ENCODE measurements around the gene ZBTB20. TPM values are rescaled to one million over a fixed set of nuclear protein-coding genes. Genes with fewer than 3 reads are reported as not detected.

Gene ZBTB20
- total RNA-seq, 1 experiment from 2014 or later = 12.8 TPM

DNA sequence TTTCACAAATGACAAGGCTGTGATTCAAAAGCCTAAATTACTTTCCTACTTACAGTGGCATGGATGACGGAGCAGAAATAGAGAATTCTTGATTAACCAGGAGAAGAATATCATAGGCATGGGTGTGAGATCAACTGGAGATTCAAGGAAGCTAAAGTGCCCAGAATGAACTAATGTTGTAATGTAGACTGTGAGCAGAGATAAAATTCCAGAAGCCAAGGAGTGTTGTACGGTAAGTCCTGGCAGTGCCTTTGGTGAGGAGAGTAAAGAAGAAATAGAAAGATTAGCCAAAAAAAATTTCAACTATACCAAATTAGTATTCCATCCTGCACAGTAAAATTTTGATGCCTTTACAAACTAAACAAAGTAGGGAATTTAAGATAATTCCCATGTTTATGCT, 75.9 kb downstream of the ZBTB20 start:
- intact Hi-C loops (cut with micrococcal nuclease; ENCODE audit: unreplicated experiment) = no loop called here
- Mint-ChIP-seq H3K27me3 (ENCODE audit: insufficient read depth, unreplicated experiment) (peaks cover 10% of the 10 kb centered on the region), H3K27ac (ENCODE audit: unreplicated experiment) (no peak overlapping the region), H3K9me3 (ENCODE audit: unreplicated experiment) (no peaks in the 10 kb centered on the region), H3K36me3 (ENCODE audit: insufficient read depth, unreplicated experiment) (no peaks in the 10 kb centered on the region), H3K4me3 (ENCODE audit: unreplicated experiment) (no peak overlapping the region), H3K4me1 (ENCODE audit: low read depth, unreplicated experiment) (no peaks in the 10 kb centered on the region)
- TF ChIP-seq, protein P1, sequence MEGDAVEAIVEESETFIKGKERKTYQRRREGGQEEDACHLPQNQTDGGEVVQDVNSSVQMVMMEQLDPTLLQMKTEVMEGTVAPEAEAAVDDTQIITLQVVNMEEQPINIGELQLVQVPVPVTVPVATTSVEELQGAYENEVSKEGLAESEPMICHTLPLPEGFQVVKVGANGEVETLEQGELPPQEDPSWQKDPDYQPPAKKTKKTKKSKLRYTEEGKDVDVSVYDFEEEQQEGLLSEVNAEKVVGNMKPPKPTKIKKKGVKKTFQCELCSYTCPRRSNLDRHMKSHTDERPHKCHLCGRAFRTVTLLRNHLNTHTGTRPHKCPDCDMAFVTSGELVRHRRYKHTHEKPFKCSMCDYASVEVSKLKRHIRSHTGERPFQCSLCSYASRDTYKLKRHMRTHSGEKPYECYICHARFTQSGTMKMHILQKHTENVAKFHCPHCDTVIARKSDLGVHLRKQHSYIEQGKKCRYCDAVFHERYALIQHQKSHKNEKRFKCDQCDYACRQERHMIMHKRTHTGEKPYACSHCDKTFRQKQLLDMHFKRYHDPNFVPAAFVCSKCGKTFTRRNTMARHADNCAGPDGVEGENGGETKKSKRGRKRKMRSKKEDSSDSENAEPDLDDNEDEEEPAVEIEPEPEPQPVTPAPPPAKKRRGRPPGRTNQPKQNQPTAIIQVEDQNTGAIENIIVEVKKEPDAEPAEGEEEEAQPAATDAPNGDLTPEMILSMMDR (IDR thresholded peaks at IDR 0.05; ENCODE audit: insufficient read depth in 1 of 2, low read depth in 1 of 2, low read length in 1 of 2, severe bottlenecking in 1 of 2, unreplicated experiment in 1 of 2) = no peak
- no TSS peak for BruUV-seq (replicated peaks)
- Histone ChIP-seq H3K9me3 (no peaks in the 10 kb centered on the region), H3K4me1 (no peaks in the 10 kb centered on the region), H3K27me3 (replicated peaks; ENCODE audit: control insufficient read depth, insufficient read depth, low read length) (no peaks in the 10 kb centered on the region), H3K4me3 (ENCODE audit: low read depth, low read length) (no peak overlapping the region), H3K36me3 (ENCODE audit: control insufficient read depth, insufficient read depth, low read length) (no peaks in the 10 kb centered on the region)
- ChIA-PET POLR2A (no interaction called here), CTCF (no interaction called here)
- DNase-seq = no peak

DNA sequence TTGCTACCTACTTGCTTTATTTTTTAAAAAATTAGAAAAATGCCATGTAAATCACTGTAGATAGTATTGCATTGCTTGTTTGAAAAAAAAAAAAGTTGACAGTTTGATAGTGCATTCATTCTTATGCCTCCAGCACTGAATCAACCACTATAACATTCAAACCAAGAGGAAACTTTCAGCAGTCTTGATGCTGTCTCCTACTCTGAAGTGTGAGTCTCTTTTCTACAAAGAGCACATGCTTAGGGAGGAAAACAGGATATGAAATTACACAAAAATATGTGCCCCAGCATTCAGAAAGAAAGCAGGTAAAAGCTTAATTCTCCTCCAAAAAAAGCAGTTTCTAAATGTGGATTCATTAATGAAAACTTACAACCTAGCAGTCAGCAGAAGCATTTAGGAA, 78.3 kb downstream of the ZBTB20 start:
- Histone ChIP-seq H3K9me3 (no peaks in the 10 kb centered on the region), H3K27me3 (replicated peaks; ENCODE audit: control insufficient read depth, insufficient read depth, low read length) (no peaks in the 10 kb centered on the region), H3K4me1 (no peaks in the 10 kb centered on the region), H3K36me3 (ENCODE audit: control insufficient read depth, insufficient read depth, low read length) (no peaks in the 10 kb centered on the region), H3K4me3 (ENCODE audit: low read depth, low read length) (no peak overlapping the region)
- Mint-ChIP-seq H3K27me3 (ENCODE audit: insufficient read depth, unreplicated experiment) (peaks cover 9% of the 10 kb centered on the region), H3K36me3 (ENCODE audit: insufficient read depth, unreplicated experiment) (no peaks in the 10 kb centered on the region), H3K4me1 (ENCODE audit: low read depth, unreplicated experiment) (no peaks in the 10 kb centered on the region), H3K9me3 (ENCODE audit: unreplicated experiment) (no peaks in the 10 kb centered on the region), H3K4me3 (ENCODE audit: unreplicated experiment) (no peak overlapping the region), H3K27ac (ENCODE audit: unreplicated experiment) (no peak overlapping the region)
- ChIA-PET CTCF (no interaction called here), POLR2A (no interaction called here)
- intact Hi-C loops (cut with micrococcal nuclease; ENCODE audit: unreplicated experiment) = no loop called here
- TF ChIP-seq, protein P1 (IDR thresholded peaks at IDR 0.05; ENCODE audit: insufficient read depth in 1 of 2, low read depth in 1 of 2, low read length in 1 of 2, severe bottlenecking in 1 of 2, unreplicated experiment in 1 of 2) = no peak
- no peak for DNase-seq
- BruUV-seq (replicated peaks) = no TSS peak

DNA sequence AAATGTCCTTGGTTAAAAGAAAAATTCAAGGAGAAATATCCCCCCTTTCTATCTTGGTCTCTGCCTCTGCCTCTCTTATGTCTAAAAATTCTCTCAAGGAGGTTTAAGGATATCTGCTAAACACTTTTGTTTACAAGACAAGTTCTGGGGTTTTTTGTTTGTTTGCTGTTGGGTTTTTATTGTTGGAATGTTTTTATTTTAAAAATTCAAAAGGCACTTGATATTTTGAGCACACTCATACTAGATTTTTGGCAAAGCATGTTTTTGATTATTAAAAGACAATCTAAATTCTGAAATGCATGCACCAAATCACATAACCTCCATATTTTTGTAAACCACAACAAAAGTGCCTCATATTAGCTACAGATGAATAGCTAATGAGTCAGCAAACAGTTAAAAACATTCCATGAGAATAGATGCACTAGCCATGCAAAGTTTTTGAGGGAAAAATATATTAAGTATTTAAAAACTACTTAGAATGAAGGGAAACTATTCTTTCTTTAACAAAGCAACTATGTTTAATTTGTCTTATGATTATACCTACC, 84.6 kb downstream of the ZBTB20 start:
- Mint-ChIP-seq H3K27ac (ENCODE audit: unreplicated experiment) (no peak overlapping the region), H3K9me3 (ENCODE audit: unreplicated experiment) (no peaks in the 10 kb centered on the region)

More for the DNA sequence above, 84.6 kb downstream of the ZBTB20 start:
- Mint-ChIP-seq H3K27me3 (ENCODE audit: insufficient read depth, unreplicated experiment) (peaks cover 17% of the 10 kb centered on the region), H3K4me1 (ENCODE audit: low read depth, unreplicated experiment) (no peaks in the 10 kb centered on the region), H3K36me3 (ENCODE audit: insufficient read depth, unreplicated experiment) (no peaks in the 10 kb centered on the region), H3K4me3 (ENCODE audit: unreplicated experiment) (no peak overlapping the region)
- ChIA-PET CTCF (no interaction called here), POLR2A (no interaction called here)
- intact Hi-C loops (cut with micrococcal nuclease; ENCODE audit: unreplicated experiment) = no loop called here
- H3K4me3 ChIP-seq (ENCODE audit: low read depth, low read length) = no peak overlapping the region
- TF ChIP-seq, protein P1 (IDR thresholded peaks at IDR 0.05; ENCODE audit: insufficient read depth in 1 of 2, low read depth in 1 of 2, low read length in 1 of 2, severe bottlenecking in 1 of 2, unreplicated experiment in 1 of 2) = no peak
- H3K36me3 ChIP-seq (ENCODE audit: control insufficient read depth, insufficient read depth, low read length) = no peaks in the 10 kb centered on the region
- no peak for DNase-seq
- H3K9me3 ChIP-seq = no peaks in the 10 kb centered on the region
- no peaks in the 10 kb centered on the region for H3K27me3 ChIP-seq (replicated peaks; ENCODE audit: control insufficient read depth, insufficient read depth, low read length)
- no TSS peak for BruUV-seq (replicated peaks)
- no peaks in the 10 kb centered on the region for H3K4me1 ChIP-seq

All from Caco-2 (cell line).